Right cardiac atrium (tissue), 5 donors: ENCODE results near the gene PLEKHG4. TPM values are rescaled to one million over a fixed set of nuclear protein-coding genes. Genes with fewer than 3 reads are reported as not detected.

Experiments used
- ATAC-seq, 2 donors: fragments of 200-7000 bp; cut with Tn5 transposase; one replicate each; pipeline versions ENCODE4 v1.8.0 to v1.9.1; 2020; ENCODE audit warnings: moderate library complexity in 2 of 2, mild to moderate bottlenecking in 1 of 2
- DNase-seq, 3 donors: peaks; one replicate each; pipeline ENCODE4 v3.0.0-alpha.2; 2020
- H3K27ac ChIP-seq: one replicate; pipeline ENCODE4 v1.5.1; 2013; ENCODE audit warnings: mild to moderate bottlenecking, low read length, control low read depth, moderate library complexity
- H3K27me3 ChIP-seq: one replicate; pipeline ENCODE4 v1.6.1; 2013; ENCODE audit not compliant: control insufficient read depth, insufficient read depth
- H3K4me1 ChIP-seq: one replicate; pipeline ENCODE4 v1.6.1; 2013; ENCODE audit warnings: low read length; ENCODE audit not compliant: control insufficient read depth, insufficient read depth
- H3K4me3 ChIP-seq: one replicate; pipeline ENCODE4 v1.5.1; 2013; ENCODE audit warnings: low read length, control low read depth
- H3K9me3 ChIP-seq: one replicate; pipeline ENCODE4 v1.6.1; 2013; ENCODE audit warnings: low read length; ENCODE audit not compliant: control insufficient read depth
- WGBS: extraction: QIAGEN DNeasy Blood & Tissue Kit; methylation state at CpG from one replicate; pipeline ENCODE4 v1.1.7; 2013; 5-methylcytosine and 5-hydroxymethylcytosine counted together
- intact Hi-C, 4 donors: fragments of 100-400 bp; cut with DNase I; formaldehyde crosslinking; loops; one replicate each; pipeline versions ENCODE4 v1.11.0 to v1.14.0; 2022 to 2023
- polyA plus RNA-seq: library from polyadenylated mRNA; stranded (reverse); fragments of 200-250 nt; gene quantifications from one replicate; pipeline ENCODE4 v1.2.3, GENCODE V29; 2013
- total RNA-seq, 4 donors: library from RNA; stranded (reverse); fragmentation: NEBNext Ultra II Directional; extraction: Animal tissue kit (Norgen Biotek cat#: 25700); gene quantifications; one replicate each; pipeline ENCODE4 v1.2.1, GENCODE V29; 2021
- donor health status: healthy with polysubstance abuse.
- donor health status: DM: no; HTN: yes; CAD: no.
- donor health status: DM: no; HTN: no; CAD: no.
- donor health status: DM: no; HTN: yes; CAD: no; lungs with severe emphysema.
- donor health status: DM: yes; HTN: yes; CAD: no.

Gene PLEKHG4
- total and polyA plus RNA-seq, 5 donors: 2.2 to 2.8 (median 2.4) TPM

GRCh38 chr16:67246081-67246755, 33.1 kb upstream of the PLEKHG4 start:
- peak overlapping the region; percentile 93 for H3K27ac ChIP-seq
- H3K4me3 ChIP-seq: peak overlapping the region; percentile 56
- no peaks in the 10 kb centered on the region for H3K27me3 ChIP-seq
- H3K9me3 ChIP-seq: no peaks in the 10 kb centered on the region
- H3K4me1 ChIP-seq: peaks cover 26% of the 10 kb centered on the region
- peak; percentile 51 to 56 for ATAC-seq
- intact Hi-C loops: no loop called here
- peak; percentile 81 to 94 (median 93) for DNase-seq
- under 1% methylated on average over 48 of the region's 48 CpGs for WGBS

- DNase-seq: no peak
- Histone ChIP-seq H3K9me3 (no peaks in the 10 kb centered on the region), H3K27ac (peak overlapping the region; percentile 93), H3K4me1 (peaks cover 21% of the 10 kb centered on the region), H3K27me3 (no peaks in the 10 kb centered on the region), H3K4me3 (peak overlapping the region; percentile 56)
- under 1% methylated on average over 26 of the region's 26 CpGs for WGBS
- intact Hi-C loops: no loop called here
- peak in 1 of 2 donors; percentile 2 for ATAC-seq
These were observed 32.6 kb upstream of the PLEKHG4 start for GRCh38 chr16:67246756-67247191.

GRCh38 chr16:67247192-67248072, 31.9 kb upstream of the PLEKHG4 start, which contains the start of gene FHOD1:
Gene FHOD1, minus strand, starts transcription at chr16:67247481. Its CDS starts 71 bp downstream, at chr16:67247410.
- intact Hi-C loops: no loop called here
- Histone ChIP-seq H3K4me1 (peaks cover 18% of the 10 kb centered on the region), H3K27me3 (no peaks in the 10 kb centered on the region), H3K9me3 (no peaks in the 10 kb centered on the region), H3K27ac (peak within 1 kb of the TSS; percentile 93), H3K4me3 (peak within 1 kb of the TSS; percentile 58)
- peak; percentile 87 to 89 for ATAC-seq
- peak; percentile 98 to 100 (median 99) for DNase-seq
- under 1% methylated on average over 60 of the region's 60 CpGs for WGBS

GRCh38 chr16:67248073-67248400, 31.3 kb upstream of the PLEKHG4 start:
- intact Hi-C loops: no loop called here
- DNase-seq: no peak
- Histone ChIP-seq H3K9me3 (no peaks in the 10 kb centered on the region), H3K4me1 (peaks cover 16% of the 10 kb centered on the region), H3K4me3 (peak overlapping the region; percentile 58), H3K27me3 (no peaks in the 10 kb centered on the region), H3K27ac (no peak overlapping the region)
- ATAC-seq: no peak
- 5% methylated on average over 7 of the region's 7 CpGs for WGBS

- Histone ChIP-seq H3K27me3 (no peaks in the 10 kb centered on the region), H3K4me1 (peaks cover 12% of the 10 kb centered on the region), H3K9me3 (no peaks in the 10 kb centered on the region), H3K4me3 (peak within 1 kb of the TSS; percentile 58), H3K27ac (no peak within 1 kb of the TSS)
- intact Hi-C loops: no loop called here
- ATAC-seq: no peak
- peak; percentile 59 to 83 (median 79) for DNase-seq
- WGBS: 1% methylated on average over 75 of the region's 75 CpGs
These were observed 30.7 kb upstream of the PLEKHG4 start, which contains the start of gene SLC9A5 for GRCh38 chr16:67248401-67249177. Gene SLC9A5, plus strand, starts transcription at chr16:67248979. Its CDS starts 36 bp downstream, at chr16:67249015.

GRCh38 chr16:67249178-67250044, 29.9 kb upstream of the PLEKHG4 start:
- 19% methylated on average over 22 of the region's 22 CpGs for WGBS
- intact Hi-C loops: loop anchor here in 1 of 4 donors (10.0 kb wide), 1 partner anchor 145 kb away; the partner anchor contains the start of gene TPPP3
- H3K27me3 ChIP-seq: no peaks in the 10 kb centered on the region
- peak overlapping the region; percentile 58 for H3K4me3 ChIP-seq
- peaks cover 6% of the 10 kb centered on the region for H3K4me1 ChIP-seq
- no peak overlapping the region for H3K27ac ChIP-seq
- ATAC-seq (no peak), DNase-seq (peak; percentile 0 to 64 (median 63))
- H3K9me3 ChIP-seq: no peaks in the 10 kb centered on the region

- ATAC-seq (no peak), DNase-seq (peak in 1 of 3 donors; percentile 5)
- WGBS: 76% methylated on average over 4 of the region's 4 CpGs
- Histone ChIP-seq H3K4me3 (no peak overlapping the region), H3K9me3 (no peaks in the 10 kb centered on the region), H3K27ac (no peak overlapping the region), H3K4me1 (peaks cover 2% of the 10 kb centered on the region), H3K27me3 (no peaks in the 10 kb centered on the region)
- intact Hi-C loops: loop anchor here in 1 of 4 donors (10.0 kb wide), 1 partner anchor 145 kb away; the partner anchor contains the start of gene TPPP3
These were observed 29.3 kb upstream of the PLEKHG4 start for GRCh38 chr16:67250045-67250327.

- peak in 1 of 3 donors; percentile 20 for DNase-seq
- Histone ChIP-seq H3K4me1 (no peaks in the 10 kb centered on the region), H3K4me3 (no peak overlapping the region), H3K9me3 (no peaks in the 10 kb centered on the region), H3K27me3 (no peaks in the 10 kb centered on the region), H3K27ac (no peak overlapping the region)
- ATAC-seq: no peak
- intact Hi-C loops: loop anchor here in 1 of 4 donors (10.0 kb wide), 1 partner anchor 142 kb away; the partner anchor contains the start of gene TPPP3
- 88% methylated on average over 4 of the region's 4 CpGs for WGBS
These were observed 26.5 kb upstream of the PLEKHG4 start for GRCh38 chr16:67252609-67253497.

GRCh38 chr16:67254801-67255552, 24.4 kb upstream of the PLEKHG4 start:
- DNase-seq: peak in 1 of 3 donors; percentile 9
- WGBS: 79% methylated on average over 18 of the region's 18 CpGs
- H3K4me3 ChIP-seq: no peak overlapping the region
- H3K27me3 ChIP-seq: no peaks in the 10 kb centered on the region
- intact Hi-C loops: loop anchor here in 1 of 4 donors (10.0 kb wide), 1 partner anchor 140 kb away; the partner anchor contains the start of gene TPPP3
- ATAC-seq: no peak
- no peaks in the 10 kb centered on the region for H3K9me3 ChIP-seq
- H3K4me1 ChIP-seq: no peaks in the 10 kb centered on the region
- H3K27ac ChIP-seq: no peak overlapping the region
